ENCODE data around the gene KIAA0040. TPM values are rescaled to one million over a fixed set of nuclear protein-coding genes. Genes with fewer than 3 reads are reported as not detected.

KIAA0040 gene
- total and polyA plus RNA-seq, 10 of the 15 experiments (the other 5 are each of a cell fraction or from before 2014, with no cell fraction given) = 7.6 to 47.7 (median 23.5) TPM

DNA sequence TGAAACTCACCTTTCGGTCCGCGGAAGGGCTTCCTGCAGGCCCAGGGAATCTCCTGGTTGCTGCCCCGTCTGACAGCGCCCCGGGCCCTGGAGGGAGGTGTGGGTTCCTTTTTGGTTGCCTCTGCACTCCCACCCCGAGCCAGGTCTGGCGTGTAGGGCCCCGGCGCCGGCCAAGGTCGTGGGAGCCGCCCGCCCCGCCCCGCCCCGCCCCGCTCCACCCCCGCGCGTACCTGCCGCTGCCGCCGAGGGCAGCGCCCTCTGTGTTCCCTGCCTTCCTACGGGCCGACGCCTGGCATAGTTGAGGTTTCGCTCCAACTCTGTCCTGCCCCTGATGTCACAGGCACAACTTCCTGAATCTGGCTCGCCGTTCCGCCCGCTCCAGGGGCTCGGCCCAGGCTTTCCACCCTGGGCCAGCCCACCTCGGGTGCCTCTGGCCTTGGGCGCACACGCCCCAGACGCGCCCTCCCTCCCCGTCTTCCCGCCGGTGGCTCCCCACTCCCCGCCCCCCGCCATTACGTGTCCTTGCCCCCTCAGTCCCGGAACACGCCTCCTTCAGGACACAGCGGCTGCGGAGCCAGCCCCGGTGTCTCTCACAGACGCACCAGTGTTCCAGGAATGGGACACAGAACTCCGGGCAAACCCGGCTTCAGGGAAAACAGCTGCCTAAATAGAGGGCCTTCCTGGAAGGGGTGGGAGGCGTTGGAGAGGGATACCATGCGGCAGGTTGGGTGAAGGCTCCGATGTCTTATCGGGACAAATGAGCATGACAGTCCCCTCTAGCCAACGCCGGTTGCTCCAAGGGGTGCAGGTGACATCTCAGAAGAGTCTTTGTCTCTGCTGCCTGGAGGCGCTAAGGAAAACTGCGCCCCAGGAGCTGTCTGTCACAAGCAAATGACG is at the start of gene KIAA0040 (continued):
- TF ChIP-seq, protein P1, sequence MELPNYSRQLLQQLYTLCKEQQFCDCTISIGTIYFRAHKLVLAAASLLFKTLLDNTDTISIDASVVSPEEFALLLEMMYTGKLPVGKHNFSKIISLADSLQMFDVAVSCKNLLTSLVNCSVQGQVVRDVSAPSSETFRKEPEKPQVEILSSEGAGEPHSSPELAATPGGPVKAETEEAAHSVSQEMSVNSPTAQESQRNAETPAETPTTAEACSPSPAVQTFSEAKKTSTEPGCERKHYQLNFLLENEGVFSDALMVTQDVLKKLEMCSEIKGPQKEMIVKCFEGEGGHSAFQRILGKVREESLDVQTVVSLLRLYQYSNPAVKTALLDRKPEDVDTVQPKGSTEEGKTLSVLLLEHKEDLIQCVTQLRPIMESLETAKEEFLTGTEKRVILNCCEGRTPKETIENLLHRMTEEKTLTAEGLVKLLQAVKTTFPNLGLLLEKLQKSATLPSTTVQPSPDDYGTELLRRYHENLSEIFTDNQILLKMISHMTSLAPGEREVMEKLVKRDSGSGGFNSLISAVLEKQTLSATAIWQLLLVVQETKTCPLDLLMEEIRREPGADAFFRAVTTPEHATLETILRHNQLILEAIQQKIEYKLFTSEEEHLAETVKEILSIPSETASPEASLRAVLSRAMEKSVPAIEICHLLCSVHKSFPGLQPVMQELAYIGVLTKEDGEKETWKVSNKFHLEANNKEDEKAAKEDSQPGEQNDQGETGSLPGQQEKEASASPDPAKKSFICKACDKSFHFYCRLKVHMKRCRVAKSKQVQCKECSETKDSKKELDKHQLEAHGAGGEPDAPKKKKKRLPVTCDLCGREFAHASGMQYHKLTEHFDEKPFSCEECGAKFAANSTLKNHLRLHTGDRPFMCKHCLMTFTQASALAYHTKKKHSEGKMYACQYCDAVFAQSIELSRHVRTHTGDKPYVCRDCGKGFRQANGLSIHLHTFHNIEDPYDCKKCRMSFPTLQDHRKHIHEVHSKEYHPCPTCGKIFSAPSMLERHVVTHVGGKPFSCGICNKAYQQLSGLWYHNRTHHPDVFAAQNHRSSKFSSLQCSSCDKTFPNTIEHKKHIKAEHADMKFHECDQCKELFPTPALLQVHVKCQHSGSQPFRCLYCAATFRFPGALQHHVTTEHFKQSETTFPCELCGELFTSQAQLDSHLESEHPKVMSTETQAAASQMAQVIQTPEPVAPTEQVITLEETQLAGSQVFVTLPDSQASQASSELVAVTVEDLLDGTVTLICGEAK (IDR thresholded peaks at IDR 0.05; ENCODE audit: borderline replicate concordance) = no peak
- no peak for TF ChIP-seq CHD4 (IDR thresholded peaks at IDR 0.05)
- TF ChIP-seq POLR2AphosphoS2 (IDR thresholded peaks at IDR 0.05; ENCODE audit: low read depth, low read length) = no peak
- TF ChIP-seq, protein P2, sequence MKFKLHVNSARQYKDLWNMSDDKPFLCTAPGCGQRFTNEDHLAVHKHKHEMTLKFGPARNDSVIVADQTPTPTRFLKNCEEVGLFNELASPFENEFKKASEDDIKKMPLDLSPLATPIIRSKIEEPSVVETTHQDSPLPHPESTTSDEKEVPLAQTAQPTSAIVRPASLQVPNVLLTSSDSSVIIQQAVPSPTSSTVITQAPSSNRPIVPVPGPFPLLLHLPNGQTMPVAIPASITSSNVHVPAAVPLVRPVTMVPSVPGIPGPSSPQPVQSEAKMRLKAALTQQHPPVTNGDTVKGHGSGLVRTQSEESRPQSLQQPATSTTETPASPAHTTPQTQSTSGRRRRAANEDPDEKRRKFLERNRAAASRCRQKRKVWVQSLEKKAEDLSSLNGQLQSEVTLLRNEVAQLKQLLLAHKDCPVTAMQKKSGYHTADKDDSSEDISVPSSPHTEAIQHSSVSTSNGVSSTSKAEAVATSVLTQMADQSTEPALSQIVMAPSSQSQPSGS (IDR thresholded peaks at IDR 0.05; ENCODE audit: low read length) = no peak
- no peak for TF ChIP-seq RB1 (IDR thresholded peaks at IDR 0.05; ENCODE audit: borderline replicate concordance)
- TF ChIP-seq ZNF274 (IDR thresholded peaks at IDR 0.05; ENCODE audit: insufficient read depth, insufficient read length) = no peak
- TF ChIP-seq, protein P3, sequence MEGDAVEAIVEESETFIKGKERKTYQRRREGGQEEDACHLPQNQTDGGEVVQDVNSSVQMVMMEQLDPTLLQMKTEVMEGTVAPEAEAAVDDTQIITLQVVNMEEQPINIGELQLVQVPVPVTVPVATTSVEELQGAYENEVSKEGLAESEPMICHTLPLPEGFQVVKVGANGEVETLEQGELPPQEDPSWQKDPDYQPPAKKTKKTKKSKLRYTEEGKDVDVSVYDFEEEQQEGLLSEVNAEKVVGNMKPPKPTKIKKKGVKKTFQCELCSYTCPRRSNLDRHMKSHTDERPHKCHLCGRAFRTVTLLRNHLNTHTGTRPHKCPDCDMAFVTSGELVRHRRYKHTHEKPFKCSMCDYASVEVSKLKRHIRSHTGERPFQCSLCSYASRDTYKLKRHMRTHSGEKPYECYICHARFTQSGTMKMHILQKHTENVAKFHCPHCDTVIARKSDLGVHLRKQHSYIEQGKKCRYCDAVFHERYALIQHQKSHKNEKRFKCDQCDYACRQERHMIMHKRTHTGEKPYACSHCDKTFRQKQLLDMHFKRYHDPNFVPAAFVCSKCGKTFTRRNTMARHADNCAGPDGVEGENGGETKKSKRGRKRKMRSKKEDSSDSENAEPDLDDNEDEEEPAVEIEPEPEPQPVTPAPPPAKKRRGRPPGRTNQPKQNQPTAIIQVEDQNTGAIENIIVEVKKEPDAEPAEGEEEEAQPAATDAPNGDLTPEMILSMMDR (IDR thresholded peaks at IDR 0.05 in 2 of 3, conservative IDR thresholded peaks at IDR 0.05 in 1 of 3; ENCODE audit: control insufficient read depth in 2 of 3, extremely low read depth in 1 of 3, insufficient read depth in 1 of 3, low read depth in 3 of 3, low read length in 3 of 3) = peak in 1 of 3 experiments; percentile 27; a peak in 2 of 6 replicates
- TF ChIP-seq NBN (IDR thresholded peaks at IDR 0.05) = no peak
- TF ChIP-seq, protein P4, sequence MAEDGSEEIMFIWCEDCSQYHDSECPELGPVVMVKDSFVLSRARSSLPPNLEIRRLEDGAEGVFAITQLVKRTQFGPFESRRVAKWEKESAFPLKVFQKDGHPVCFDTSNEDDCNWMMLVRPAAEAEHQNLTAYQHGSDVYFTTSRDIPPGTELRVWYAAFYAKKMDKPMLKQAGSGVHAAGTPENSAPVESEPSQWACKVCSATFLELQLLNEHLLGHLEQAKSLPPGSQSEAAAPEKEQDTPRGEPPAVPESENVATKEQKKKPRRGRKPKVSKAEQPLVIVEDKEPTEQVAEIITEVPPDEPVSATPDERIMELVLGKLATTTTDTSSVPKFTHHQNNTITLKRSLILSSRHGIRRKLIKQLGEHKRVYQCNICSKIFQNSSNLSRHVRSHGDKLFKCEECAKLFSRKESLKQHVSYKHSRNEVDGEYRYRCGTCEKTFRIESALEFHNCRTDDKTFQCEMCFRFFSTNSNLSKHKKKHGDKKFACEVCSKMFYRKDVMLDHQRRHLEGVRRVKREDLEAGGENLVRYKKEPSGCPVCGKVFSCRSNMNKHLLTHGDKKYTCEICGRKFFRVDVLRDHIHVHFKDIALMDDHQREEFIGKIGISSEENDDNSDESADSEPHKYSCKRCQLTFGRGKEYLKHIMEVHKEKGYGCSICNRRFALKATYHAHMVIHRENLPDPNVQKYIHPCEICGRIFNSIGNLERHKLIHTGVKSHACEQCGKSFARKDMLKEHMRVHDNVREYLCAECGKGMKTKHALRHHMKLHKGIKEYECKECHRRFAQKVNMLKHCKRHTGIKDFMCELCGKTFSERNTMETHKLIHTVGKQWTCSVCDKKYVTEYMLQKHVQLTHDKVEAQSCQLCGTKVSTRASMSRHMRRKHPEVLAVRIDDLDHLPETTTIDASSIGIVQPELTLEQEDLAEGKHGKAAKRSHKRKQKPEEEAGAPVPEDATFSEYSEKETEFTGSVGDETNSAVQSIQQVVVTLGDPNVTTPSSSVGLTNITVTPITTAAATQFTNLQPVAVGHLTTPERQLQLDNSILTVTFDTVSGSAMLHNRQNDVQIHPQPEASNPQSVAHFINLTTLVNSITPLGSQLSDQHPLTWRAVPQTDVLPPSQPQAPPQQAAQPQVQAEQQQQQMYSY (CRISPR knock-in tag; IDR thresholded peaks at IDR 0.05) = no peak
- no peak for TF ChIP-seq RUNX3 (IDR thresholded peaks at IDR 0.05; ENCODE audit: low read length)
- TF ChIP-seq ATF7 (IDR thresholded peaks at IDR 0.05; ENCODE audit: low read depth) = no peak
- no peak for TF ChIP-seq PAX5 (IDR thresholded peaks at IDR 0.05; ENCODE audit: borderline replicate concordance, low read depth, low read length)
- TF ChIP-seq SIN3A (IDR thresholded peaks at IDR 0.05; ENCODE audit: low read depth, low read length) = no peak
- TF ChIP-seq SMAD5 (IDR thresholded peaks at IDR 0.05; ENCODE audit: low read depth) = no peak
- no peak for TF ChIP-seq BACH1 (IDR thresholded peaks at IDR 0.05; ENCODE audit: borderline replicate concordance)
- no peak for TF ChIP-seq TCF7 (IDR thresholded peaks at IDR 0.05; ENCODE audit: borderline replicate concordance)
- TF ChIP-seq RFX5 (IDR thresholded peaks at IDR 0.05; ENCODE audit: low read depth, low read length) = no peak
- TF ChIP-seq MEF2A (IDR thresholded peaks at IDR 0.05; ENCODE audit: insufficient read depth, low read depth, low read length) = no peak
- peak; percentile 48; the same call in 1 of the 2 replicates for TF ChIP-seq IKZF1 (conservative IDR thresholded peaks at IDR 0.05)
- TF ChIP-seq STAT3 (IDR thresholded peaks at IDR 0.05; ENCODE audit: low read depth, low read length) = no peak
